HPDE6-E6E7 (cell line): Measurements from ENCODE around the gene PDE2A.
A peak's percentile ranks its signal among the peaks of the same experiment; 100 is the strongest.

Source experiments
- DNase-seq: peaks from one replicate; pipeline ENCODE4 v3.0.0; 2011; ENCODE audit warnings: missing footprints; ENCODE audit errors: extremely low spot score

PDE2A gene

DNA sequence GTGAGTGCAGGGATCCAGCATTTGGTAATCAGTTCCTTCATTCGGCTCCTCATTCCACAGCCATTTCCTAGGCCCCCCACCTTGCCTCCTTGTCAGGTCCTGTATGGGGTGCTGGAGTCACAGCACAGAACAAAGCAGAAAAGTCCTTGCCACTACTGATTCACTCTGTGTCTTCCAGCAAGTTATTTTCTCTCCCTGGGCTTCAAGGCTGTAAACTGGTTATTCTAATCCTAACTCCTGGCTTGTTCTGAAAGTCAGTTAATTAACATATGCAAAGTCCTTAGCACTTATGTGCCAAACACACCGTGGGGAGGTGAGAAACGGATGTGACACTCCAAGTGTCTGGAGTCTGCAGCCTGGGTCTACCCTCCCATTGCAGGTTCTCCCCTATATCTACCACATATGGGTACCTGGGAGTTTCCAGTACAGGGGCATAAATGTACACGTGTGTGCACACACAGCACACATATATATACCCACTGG lies 30.6 kb upstream of the PDE2A start:
- DNase-seq, result no peak

DNA sequence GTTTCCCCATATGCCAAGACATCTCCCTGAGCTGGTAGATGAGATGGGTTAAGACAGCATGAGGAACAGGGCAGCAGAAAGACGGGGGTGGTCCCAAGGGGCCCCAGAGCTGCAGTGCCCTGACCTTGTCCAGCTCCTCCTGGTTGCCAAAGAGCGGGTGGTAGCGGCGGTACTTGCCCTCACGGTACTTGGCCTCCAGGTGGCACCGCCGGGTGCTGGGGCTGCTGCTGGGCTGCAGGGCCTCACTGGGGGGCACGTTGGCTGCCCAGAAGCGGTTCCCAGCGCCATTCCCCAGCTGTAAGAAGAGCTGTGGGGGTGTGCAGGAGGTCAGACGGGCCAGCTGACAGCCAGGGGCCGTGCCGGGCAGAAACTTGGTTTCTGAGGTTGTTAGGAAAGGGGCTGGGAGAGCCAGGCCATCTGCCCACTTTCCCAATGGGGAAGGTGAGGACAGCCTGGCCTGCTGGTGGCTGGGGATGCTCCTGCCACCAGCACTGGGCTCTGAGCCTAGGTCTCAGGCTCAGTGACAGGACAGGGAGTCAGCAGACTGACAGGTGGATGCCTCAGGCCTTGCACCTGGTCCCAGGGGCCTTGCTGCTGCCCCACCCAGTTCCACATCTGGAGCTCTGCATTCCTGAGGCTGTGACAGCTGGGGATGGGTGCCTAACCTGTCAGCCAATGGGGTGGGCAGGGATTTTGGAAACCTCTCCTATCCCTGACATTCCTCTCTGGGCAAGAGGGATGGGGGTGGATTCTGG lies 30.0 kb upstream of the PDE2A start:
- no peak for DNase-seq

DNA sequence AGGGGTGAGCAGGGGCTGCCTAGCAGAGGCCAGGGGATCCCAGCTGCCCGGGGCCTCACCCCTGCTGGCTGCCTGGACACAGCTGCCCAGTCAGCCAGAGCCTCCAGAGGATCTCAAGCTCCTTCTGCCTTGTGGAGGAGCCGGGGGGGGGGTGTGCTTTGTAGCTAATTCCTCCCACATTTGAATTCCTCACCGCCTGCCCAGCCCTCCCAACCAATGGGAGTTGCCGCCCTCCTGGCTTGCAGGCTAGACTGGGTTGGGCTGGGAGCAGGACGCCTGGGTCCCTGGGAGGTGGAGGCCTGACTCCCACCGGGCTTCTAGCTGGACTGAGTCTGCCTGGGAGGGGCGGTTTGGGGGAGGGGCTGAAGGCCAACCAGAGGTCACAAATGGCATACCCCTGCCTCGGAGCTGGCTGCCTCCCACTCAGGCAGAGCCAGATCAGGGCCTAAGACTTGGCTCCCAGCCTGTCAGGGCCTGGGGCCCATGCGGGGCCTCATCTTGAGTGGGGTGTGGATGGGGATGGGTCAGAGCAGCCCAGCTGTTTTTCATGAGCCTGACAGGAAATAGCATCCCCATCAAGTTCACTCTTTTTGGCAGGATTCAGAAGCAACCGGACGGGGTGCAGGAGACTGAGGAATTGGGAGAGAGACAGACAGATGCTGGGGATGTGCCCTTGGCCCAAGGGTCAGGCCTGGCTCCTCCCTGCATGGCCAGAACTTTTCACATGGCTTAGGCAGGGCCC lies 29.2 kb upstream of the PDE2A start:
- no peak for DNase-seq

DNA sequence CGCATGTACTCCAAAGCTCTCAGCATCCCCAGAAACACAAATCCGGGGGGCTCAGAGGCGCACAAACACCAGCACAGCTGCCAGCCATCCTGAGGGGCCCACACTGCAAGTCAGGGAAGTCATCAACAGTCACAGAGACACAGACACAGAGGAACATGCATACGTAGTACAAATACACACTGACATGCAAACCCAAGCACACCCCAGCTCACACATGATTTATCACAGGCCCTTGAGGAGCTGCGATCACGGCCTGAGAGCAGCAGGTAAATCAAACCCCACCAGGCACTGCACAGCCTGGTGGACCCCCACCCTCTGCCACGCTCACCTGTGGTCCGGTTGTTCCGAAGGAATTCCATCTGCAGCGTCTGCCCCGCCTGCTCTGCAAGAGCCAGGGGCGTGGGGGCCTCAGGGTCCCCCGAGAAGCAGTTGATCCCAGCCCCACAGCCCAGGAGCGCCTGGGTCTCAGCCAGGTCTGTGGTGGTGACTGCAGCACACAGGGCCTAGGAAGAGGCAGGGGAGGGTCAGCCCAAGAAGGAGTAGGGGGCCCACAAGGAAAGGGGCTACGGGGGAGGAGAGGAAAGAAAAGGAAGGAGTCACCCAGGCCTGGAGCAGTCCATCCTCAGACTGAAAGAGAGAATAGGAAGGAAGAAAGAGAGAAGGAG lies 28.5 kb upstream of the PDE2A start:
- no peak for DNase-seq

DNA sequence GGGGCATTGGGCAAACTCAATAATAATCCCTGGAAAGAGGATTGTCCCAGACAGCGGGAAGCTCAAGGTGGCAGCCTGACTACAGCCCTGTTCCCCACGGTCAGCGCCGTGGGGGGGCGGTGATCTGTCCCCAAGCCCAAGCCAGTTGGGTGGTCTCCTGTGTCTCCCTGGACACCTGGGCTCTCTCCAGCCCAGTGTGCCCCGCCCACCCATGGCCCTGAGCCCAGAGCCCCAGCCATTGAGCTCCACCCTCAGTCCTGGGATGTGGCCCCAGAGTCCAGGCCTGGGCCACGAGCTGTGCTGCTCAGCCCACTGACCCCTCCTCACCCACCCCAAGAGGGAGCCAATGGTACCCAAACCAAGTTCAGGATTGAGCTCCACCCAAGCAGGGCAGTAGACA lies 27.9 kb upstream of the PDE2A start:
- no peak for DNase-seq

DNA sequence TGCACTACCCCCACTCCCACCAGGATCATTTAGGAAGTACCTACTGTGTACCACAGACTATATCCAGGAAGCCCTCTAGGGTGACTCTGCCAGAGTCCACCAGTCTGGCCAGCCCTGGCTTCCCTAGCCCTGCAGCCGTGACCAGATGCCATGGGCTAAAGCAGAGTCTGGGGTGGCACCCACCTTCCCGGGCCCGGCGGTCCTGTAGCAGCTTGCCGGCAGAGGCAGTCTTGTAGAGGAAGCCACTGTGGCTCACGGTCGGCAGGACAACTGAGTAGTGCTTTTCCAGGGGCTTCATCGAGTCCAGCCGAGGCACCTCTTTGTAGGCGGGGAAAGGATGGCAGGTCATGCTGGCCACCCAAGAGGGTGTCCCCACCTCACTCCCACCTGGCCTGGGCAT lies 27.2 kb upstream of the PDE2A start:
- DNase-seq, result no peak

DNA sequence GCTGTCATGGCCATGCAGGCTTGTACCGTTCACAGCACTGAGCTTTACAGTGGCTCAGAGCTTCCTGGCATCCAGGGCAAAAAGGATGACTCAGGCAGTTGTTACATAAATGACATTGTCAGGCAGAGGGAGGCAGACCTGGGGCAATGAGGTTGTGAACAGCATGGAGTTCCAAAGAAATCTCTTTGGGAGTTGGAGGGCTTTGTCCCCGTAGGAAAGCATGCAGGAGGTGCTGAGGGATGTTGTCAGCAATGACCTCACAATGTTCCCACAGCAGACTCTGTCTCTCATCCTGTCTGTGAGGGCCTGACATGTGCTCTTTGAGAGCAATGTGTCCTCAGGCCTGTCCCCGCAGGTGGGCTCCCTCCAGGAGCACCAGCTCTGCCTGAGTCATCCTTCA lies 25.9 kb upstream of the PDE2A start:
- DNase-seq, result no peak

DNA sequence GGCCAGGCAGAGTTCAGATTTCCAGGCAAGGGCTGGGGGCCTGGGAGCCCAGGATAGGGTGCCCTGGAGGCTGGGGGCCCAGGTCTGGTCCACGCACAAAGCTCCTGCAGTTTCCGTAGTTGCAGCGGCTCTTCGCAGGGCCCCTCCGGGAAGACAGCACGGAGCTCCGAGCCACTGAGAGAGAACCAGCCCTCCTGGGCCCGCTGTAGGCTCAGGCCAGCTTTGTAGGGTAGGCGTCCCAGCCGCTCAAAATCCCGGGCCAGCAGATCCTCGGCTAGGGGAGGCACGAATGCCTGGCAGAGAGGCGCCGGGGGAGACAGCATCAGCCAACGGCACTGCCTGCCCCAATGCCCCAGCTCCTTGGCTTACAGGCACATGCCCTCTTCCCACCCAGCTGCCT lies 23.6 kb upstream of the PDE2A start:
- DNase-seq, result no peak

DNA sequence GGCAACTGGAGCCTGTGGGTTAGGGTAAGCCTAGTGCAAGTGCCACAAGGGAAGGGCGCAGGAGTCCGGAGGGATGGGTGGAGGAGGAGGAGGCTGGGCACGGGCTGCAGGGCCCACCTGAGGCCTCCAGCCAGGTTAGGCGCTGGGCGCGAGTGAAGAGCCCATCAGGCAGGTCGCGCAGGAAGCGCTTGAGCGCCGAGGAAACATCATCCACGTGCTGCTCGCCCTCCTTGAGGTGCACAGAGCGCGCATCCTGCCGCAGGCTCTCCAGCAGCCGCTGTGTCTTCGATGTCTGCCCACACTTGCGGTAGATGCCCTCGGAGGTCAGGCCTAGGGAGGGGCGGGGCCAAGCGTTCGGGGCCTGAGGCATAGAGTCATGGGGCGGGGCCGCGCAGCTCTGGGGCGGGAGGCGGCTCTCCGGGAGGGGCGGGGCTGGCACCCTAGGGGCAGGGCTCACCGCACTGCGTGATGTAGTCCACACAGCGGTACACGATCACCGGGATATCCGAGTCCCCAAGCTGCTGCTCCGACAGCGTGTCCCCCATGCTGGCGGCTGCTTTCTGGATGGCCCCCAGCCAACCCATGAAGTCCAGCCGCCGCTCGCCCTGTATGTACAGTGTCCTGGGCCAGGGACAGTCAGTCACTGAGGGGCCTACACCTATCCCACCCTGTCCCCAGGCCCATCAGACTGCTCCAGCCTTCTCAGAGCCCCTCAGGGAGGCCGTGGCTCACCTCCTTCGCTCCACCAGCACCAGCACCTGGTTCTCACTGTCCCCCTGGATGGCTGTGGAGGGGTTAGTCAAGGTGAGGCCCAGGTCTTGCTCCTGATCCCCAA lies 22.9 kb upstream of the PDE2A start:
- no peak for DNase-seq

DNA sequence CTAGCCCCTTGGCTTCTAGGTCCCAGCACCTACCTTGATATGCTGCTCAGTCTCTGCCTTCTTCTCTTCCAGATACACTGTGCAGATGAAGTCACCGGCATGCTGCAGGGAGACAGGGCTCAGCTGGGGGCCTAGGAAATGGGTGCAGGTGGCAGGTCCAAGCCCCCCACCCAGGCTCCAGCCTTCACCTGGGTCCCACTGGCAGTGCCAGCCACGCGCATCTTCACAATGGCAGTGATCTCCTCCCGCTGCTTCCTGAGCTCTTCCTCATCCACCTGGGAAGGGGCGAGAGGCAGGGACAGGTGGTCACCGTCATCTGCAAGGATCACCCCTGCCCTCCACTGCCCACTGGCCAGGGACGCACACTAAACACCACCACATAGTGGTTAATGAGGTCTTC lies 21.1 kb upstream of the PDE2A start:
- no peak for DNase-seq

DNA sequence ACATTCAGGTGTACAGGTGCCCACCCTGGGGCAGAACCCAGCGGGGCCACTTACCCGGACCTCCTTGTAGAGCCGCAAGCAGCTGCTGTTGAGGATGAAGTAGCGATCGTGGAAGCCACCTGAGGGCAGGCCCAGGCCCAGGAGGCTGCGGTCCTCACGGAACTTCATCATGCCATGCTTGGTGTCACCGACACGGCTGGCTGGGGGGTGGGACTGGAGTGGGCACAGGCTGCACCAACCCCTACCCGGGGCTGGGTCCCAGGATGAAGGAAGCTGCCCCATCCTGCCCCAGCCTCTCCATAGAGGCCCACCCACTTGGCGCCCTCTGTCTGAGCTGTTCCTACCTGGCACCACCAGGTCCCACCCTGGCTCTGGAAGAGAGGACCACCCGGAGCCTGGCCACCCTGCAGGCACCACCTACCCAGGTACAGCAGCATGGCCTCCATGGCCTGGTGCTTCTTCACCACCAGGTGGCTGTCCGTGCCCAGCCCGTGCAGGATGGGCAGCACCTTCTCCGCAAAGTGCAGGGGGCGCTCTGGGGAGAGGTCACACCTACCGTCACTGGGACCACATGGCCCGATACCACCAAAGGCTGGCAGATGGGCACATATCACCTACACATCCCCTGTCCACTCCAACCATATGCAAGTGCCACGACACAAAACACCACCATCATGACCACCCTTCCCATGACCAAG lies 19.2 kb upstream of the PDE2A start:
- DNase-seq, result no peak

DNA sequence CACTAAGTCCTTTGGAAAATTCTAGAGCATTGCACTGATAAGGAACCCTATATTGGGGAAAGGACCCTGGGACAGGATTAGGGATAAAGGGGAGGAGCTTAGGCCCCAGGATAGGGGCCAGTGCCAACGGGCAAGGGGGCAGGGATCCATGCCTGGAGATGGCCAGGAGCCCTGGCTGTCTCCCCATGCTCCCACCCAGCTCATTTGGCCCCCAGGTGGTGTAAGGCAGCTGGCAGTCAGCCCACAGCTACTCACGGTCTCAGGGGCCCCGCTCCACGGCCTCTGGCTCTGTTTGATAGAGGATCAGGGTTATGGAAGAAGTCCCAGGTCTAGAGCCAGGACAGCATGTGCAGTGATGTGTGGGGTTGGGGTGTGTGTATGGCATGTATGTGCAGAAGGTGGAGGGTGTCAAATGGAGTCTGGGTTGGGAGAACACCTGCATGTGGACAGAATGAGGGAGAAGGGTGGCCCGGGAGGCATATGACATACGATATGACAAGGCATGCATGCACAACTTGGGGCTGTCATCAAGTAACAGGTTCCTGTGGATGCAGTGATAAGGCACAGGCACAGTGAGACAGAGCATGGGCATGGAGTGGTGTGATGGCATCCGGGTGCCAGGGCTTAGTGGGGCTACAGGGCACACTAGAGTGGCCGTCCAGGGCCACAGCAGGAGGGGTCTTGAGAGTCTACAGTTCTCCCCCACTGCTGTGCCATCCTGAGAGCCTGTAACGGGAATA lies 18.4 kb upstream of the PDE2A start:
- DNase-seq, result no peak

DNA sequence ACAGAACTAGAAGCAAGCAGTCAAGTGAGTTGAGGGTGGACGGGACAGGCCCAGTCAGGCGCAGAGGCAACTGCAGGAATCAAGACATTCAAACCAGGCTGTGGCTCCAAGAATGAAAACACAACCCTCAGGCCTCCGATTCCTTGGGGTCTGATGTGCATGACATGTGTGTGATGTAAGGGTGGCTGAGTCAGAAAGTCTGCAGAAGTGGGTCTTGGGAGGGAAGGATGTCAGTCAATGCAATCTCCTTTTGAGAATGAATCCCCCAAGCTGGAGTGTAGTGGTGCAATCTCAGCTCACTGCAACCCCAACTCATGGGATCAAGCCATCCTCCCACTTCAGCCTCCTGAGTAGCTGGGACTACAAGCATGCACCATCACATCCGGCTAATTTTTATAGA lies 15.9 kb upstream of the PDE2A start:
- DNase-seq, result no peak

DNA sequence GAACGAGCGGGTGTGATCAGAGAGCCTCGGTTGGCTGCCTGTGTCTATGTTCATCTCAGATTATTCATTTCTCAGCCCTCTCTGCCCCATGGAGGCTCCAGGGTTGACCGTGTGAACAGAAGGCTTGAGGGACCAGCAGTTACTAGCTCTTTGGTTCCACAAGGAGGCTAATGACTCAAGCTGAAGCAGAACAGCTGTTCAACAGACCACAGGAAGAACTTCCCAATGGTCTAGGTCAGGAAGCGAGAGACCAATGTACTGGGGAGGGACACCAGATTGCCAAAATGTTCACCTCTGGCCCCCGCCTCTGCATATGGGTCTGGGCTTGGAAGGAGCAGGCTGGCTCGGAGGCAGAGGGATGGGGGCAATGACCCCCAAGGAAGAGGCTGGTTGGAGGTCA lies 14.7 kb upstream of the PDE2A start:
- no peak for DNase-seq

DNA sequence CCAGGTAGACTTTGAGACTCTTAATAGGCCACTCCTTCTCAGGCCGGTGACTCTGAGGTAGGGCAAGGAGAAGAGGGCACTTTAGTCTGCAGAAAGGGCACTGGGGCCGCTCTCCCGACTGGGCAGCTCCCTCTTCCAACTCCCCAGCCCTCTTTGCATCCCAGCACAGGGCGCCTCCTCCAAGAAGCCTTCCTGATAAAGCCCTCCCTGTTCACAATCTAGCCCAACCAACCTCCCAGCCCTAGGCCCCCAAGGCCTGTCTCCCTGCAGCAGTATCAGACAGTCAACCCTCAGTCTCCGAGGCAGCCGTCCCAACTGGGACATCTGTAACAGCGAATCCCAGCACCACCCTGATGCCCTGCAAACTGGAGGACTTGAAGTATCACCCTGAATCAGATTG lies 14.3 kb upstream of the PDE2A start:
- DNase-seq, result no peak

DNA sequence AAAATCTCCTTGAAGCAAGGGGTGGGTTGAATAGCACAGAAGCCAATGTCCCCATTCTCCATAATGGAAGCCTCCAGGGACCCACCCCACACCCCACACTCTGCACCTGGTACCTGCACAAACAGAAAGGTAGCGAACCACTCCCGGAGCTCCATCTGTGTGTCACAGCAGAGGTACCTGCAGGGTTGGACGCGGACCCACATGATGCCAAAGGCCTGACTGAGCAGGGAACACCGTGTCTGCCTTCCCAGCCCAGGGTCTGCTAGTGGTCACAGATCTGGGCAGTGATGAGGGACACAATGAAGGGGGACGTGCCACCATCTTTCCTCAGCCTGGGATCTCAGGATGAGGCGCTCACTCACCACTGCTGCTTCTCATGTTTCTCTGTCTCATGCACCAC lies 13.1 kb upstream of the PDE2A start:
- DNase-seq, result no peak

DNA sequence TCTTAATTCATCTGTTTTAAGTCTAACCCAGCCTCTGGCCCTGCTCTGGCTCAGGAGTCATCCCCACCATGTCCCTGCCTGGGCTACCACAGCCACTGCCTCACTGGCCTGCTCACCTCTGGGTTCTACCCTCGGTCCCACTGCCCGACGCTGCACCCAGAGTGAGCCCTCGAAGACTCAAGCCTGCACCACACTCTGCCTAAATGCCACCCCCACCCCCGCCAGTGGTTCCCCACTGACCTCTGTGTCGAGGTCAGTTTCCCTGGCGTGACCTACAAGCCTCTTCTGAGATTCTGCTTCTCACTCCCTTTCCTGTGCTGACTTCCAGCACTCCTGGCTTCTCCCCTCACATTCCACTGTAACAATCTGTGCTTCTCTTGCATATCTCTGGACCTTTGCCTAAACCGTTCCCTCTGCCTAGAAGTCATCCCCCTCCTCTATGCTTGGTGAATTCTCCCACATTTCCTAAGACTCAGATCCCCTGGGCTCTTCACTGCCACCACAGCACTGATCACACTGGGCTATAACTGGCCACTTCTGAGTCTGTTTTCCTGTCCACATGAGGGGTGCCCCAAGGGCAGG lies 12.5 kb upstream of the PDE2A start:
- DNase-seq, result no peak

DNA sequence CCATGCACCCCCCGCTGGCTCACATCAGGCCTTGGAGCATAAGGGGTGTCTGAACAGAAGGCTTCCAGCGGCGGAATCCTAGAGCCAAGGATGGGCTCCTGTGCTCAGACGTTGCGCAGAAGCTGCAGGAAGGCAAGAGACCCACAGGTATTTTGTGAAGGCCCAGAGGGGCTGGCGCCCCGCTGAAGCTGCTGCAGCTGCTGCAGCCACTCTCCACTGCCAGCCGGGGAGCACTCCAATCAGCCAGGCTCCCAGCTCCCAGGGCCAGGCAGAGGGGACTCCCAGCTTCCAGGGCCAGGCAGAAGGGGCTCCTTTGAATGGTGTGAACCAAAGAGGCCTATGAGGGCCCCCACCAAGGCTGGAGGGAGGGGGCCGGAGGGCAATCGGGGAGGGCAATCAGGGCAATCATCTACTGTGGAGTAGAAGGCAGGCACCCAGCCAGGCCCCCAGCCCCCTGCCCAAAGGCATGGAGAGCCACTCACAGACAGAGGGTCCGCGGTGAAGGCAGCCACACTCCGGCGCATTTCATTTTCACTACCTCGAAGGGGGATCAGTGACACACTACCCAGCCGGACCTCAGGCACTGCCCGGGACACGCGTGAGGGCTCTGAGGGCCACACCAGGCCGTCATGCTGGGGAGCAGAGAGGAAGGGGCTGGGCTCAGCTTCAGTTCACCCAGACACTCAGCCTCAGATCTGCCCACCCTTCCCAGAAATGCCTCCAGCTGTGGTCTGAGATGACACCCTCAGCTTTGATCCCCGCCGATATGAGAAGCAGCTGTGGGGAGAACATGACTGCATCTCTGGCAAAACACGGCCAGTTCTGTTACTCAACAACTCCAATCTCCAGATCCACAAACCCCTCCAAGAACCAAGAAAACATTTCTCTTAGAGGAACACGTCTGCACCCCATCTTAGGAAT lies 11.6 kb upstream of the PDE2A start:
- no peak for DNase-seq

DNA sequence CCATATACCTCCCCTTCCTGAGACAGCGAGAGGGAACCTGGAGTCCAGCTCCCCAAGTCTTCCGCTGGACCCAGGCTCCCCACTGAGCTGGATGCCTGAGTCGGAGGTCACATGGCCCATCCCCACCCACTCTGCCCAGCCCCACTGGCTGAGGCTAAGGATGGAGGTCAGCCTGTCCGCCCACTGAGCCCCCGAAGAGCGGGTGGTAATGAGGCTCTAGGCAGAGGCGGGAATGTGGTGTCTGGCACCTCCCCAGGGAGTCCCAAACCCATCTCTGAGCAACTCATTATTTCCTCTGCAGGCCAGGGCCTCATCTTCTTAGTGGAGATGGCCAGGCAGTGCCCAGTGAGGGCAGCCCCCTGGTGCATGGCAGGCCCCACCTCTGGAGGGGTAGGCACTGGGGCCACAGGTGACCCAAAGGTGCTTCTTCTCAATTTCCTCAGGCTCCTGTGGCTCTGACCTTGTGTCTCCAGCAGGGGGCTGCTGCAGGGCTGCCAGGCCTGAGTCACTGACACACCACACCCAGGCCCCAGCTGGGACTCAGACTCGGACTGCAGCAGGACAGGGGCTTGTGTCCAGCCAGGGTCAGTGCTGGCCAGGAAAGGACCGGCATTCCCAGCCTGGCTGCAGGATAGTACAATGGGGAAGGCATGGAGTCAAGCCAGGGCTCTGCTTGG lies 10.2 kb upstream of the PDE2A start:
- peak; percentile 95 for DNase-seq
